HepG2 (cell line): ENCODE results near the gene SVOPL.

Experiments used
- HDAC2 ChIP-seq: sonication (generic); formaldehyde crosslinking; IDR thresholded peaks from 2 replicates; pipeline ENCODE4 v1.4.0; 2020; ENCODE audit warnings: missing genetic modification reagents
- MEF2D ChIP-seq: sonication (generic); formaldehyde crosslinking; IDR thresholded peaks from 2 replicates; pipeline ENCODE4 v1.5.1; 2020; ENCODE audit warnings: mild to moderate bottlenecking, missing genetic modification reagents
- NR2F6 ChIP-seq, 2 experiments: IDR thresholded peaks; 2 replicates each; pipeline ENCODE4 v1.6.1; 2016; ENCODE audit warnings: antibody characterized with exemption in 1 of 2, mild to moderate bottlenecking in 1 of 2
- REST ChIP-seq, 2 experiments: IDR thresholded peaks; 2 replicates each; pipeline ENCODE4 v1.6.1; 2011 to 2012; ENCODE audit warnings: low read length in 2 of 2, borderline replicate concordance in 1 of 2, low read depth in 1 of 2, mild to moderate bottlenecking in 1 of 2, moderate library complexity in 1 of 2
- SRF ChIP-seq: IDR thresholded peaks from 2 replicates; pipeline ENCODE4 v1.6.1; 2011; ENCODE audit warnings: mild to moderate bottlenecking, low read depth, low read length, moderate library complexity
- SRSF1 ChIP-seq: fragments of 200-400 bp; formaldehyde crosslinking; optimal IDR thresholded peaks from 2 replicates; pipeline ENCODE3; 2017; ENCODE audit warnings: mild to moderate bottlenecking, low read depth, low read length, moderate library complexity
- TAF1 ChIP-seq: sonication (generic); formaldehyde crosslinking; IDR thresholded peaks from 2 replicates; pipeline ENCODE4 v1.4.0; 2020; ENCODE audit warnings: missing genetic modification reagents
- TCF7 ChIP-seq: sonication (generic); IDR thresholded peaks from 2 replicates; pipeline ENCODE4 v1.6.1; 2016; ENCODE audit warnings: antibody characterized with exemption, low read depth
- TOPORS ChIP-seq: sonication (generic); formaldehyde crosslinking; IDR thresholded peaks from 2 replicates; pipeline ENCODE4 v1.8.0; 2023; ENCODE audit warnings: mild to moderate bottlenecking, missing genetic modification reagents
- ZNF879 ChIP-seq: sonication (generic); formaldehyde crosslinking; IDR thresholded peaks from 2 replicates; pipeline ENCODE4 v1.8.1; 2023; ENCODE audit warnings: missing genetic modification reagents
- TF ChIP-seq, protein P1 (sequence below): sonication (generic); formaldehyde crosslinking; IDR thresholded peaks from 2 replicates; pipeline ENCODE4 v1.5.0; 2020; ENCODE audit warnings: mild to moderate bottlenecking, missing genetic modification reagents, moderate library complexity
- TF ChIP-seq, protein P2 (sequence below): sonication (generic); formaldehyde crosslinking; IDR thresholded peaks from 2 replicates; pipeline ENCODE4 v1.8.0; 2022; ENCODE audit warnings: missing genetic modification reagents, low read depth, mild to moderate bottlenecking, borderline replicate concordance

DNA sequence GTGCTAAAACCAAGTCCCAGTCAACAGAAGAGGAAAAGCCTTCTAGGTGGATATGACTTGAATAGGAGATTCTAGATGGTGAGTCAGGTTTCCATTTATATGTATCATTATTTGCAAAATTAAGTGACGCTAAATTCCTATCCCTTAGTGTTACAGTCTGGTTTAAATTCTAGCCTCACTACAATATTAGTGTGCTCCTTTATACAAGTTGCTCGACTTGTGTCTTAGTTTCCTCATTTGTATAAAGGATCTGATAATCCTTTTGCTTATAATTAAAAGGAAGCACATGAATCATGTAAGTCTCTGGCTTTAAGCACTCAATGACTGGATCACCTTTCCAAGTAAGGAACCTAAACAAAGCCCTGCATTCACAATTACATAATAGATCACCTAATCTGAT, 105.7 kb downstream of the SVOPL start:
- TF ChIP-seq TAF1 (CRISPR knock-in tag) (no peak), SRF (no peak), HDAC2 (CRISPR knock-in tag) (no peak), TCF7 (no peak), NR2F6 (IDR thresholded peaks at IDR 0.05) (no peak), NR2F6 (CRISPR knock-in tag; IDR thresholded peaks at IDR 0.05) (no peak), MEF2D (CRISPR knock-in tag) (no peak), REST (IDR thresholded peaks at IDR 0.05; ENCODE audit: borderline replicate concordance in 1 of 2, low read depth in 1 of 2, low read length in 2 of 2) (no peak), SRSF1 (no peak), ZNF879 (CRISPR knock-in tag) (no peak), TOPORS (no peak)
- TF ChIP-seq, protein P1, sequence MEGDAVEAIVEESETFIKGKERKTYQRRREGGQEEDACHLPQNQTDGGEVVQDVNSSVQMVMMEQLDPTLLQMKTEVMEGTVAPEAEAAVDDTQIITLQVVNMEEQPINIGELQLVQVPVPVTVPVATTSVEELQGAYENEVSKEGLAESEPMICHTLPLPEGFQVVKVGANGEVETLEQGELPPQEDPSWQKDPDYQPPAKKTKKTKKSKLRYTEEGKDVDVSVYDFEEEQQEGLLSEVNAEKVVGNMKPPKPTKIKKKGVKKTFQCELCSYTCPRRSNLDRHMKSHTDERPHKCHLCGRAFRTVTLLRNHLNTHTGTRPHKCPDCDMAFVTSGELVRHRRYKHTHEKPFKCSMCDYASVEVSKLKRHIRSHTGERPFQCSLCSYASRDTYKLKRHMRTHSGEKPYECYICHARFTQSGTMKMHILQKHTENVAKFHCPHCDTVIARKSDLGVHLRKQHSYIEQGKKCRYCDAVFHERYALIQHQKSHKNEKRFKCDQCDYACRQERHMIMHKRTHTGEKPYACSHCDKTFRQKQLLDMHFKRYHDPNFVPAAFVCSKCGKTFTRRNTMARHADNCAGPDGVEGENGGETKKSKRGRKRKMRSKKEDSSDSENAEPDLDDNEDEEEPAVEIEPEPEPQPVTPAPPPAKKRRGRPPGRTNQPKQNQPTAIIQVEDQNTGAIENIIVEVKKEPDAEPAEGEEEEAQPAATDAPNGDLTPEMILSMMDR (CRISPR knock-in tag): no peak
- TF ChIP-seq, protein P2, sequence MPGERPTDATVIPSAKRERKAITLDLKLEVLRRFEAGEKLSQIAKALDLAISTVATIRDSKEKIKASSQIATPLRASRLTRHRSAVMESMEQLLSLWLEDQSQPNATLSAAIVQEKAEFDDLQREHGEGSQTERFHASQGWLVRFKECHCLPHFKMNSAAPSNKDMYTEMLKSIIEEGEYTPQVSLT (CRISPR knock-in tag): no peak
